HCT116 (cell line): ENCODE measurements around the gene CDKAL1. TPM values are rescaled to one million over a fixed set of nuclear protein-coding genes. Genes with fewer than 3 reads are reported as not detected.

ENCODE experiments used
- ATAC-seq: fragments of 200-7000 bp; cut with Tn5 transposase; 2 replicates; pipeline ENCODE4 v1.9.1; 2020; ENCODE audit warnings: mild to moderate bottlenecking, moderate library complexity
- BruUV-seq: library from RNA; stranded (reverse); fragments of 400-500 nt; replicated peaks from 2 replicates; lab custom pipeline; 2021; lab: Mats Ljungman, UMichigan
- CTCF ChIA-PET: fragments of 300-600 bp; sonication (Branson Sonifier 250); formaldehyde crosslinking; loops from one replicate; lab custom pipeline; 2021; ENCODE audit warnings: antibody characterized with exemption; lab: Charles Lee
- POLR2A ChIA-PET: fragments of 300-600, 350-600 bp; sonication (Branson Sonifier 250); formaldehyde crosslinking; loops from one replicate; lab custom pipeline; 2021; ENCODE audit warnings: antibody characterized with exemption; lab: Charles Lee
- RAD21 ChIA-PET, 2 experiments: fragments of 300-600 bp; sonication (Branson Sonifier 250); formaldehyde crosslinking; loops; one replicate each; lab custom pipeline; 2023; ENCODE audit warnings: low total read pairs in 2 of 2; ENCODE audit not compliant: uncharacterized antibody in 2 of 2, unreplicated experiment in 2 of 2, low non-redundant PET in 1 of 2; lab: Charles Lee
- DNase-seq: peaks from one replicate; pipeline ENCODE4 v3.0.0-alpha.2; 2010; ENCODE audit warnings: low read depth, low spot score
- H2AFZ ChIP-seq: fragments of 200-600 bp; shearing (Covaris generic), sonication (generic); 2 replicates; pipeline ENCODE4 v1.6.1; 2017; ENCODE audit warnings: low read depth, mixed run types, mixed read lengths, antibody characterized with exemption, low read length; ENCODE audit not compliant: poor library complexity, severe bottlenecking
- H3K27ac ChIP-seq: 2 replicates; pipeline ENCODE4 v1.5.1; 2012; ENCODE audit warnings: low read depth, low read length
- H3K27me3 ChIP-seq: fragments of 200-600 bp; sonication (generic); 2 replicates; pipeline ENCODE4 v1.6.1; 2016; ENCODE audit warnings: mixed run types, low read length, mixed read lengths; ENCODE audit not compliant: insufficient read depth
- H3K36me3 ChIP-seq, 2 experiments: fragments of 200-500 bp in 1 of 2; fragments of 200-600 bp in 1 of 2; sonication (Bioruptor generic) in 1 of 2; sonication (generic) in 1 of 2; 2 replicates each; pipeline versions ENCODE4 v1.5.1 to v1.6.1; 2014 to 2016; ENCODE audit warnings: low read length in 2 of 2, inconsistent platforms in 1 of 2, mixed read lengths in 1 of 2, mixed run types in 1 of 2; ENCODE audit not compliant: insufficient read depth in 2 of 2, control insufficient read depth in 1 of 2
- H3K4me1 ChIP-seq, 2 experiments: fragments of 200-600 bp in 1 of 2; sonication (generic) in 1 of 2; 2 replicates each; pipeline versions ENCODE4 v1.5.1 to v1.6.1; 2012 to 2017; ENCODE audit warnings: low read length in 2 of 2, inconsistent platforms in 1 of 2, mild to moderate bottlenecking in 1 of 2, mixed read lengths in 1 of 2, mixed run types in 1 of 2, moderate library complexity in 1 of 2; ENCODE audit not compliant: insufficient read depth in 2 of 2, control insufficient read depth in 1 of 2
- H3K4me2 ChIP-seq: fragments of 200-600 bp; sonication (generic); 2 replicates; pipeline ENCODE4 v1.6.1; 2017; ENCODE audit warnings: mixed run types, low read length, mixed read lengths
- H3K4me3 ChIP-seq, 2 experiments: fragments of 200-600 bp in 1 of 2; sonication (generic) in 1 of 2; replicated peaks in 1 of 2; 2 replicates each; pipeline ENCODE4 v1.5.1; 2011 to 2016; ENCODE audit warnings: low read length in 2 of 2, control low read depth in 1 of 2, low read depth in 1 of 2, mild to moderate bottlenecking in 1 of 2, mixed read lengths in 1 of 2, mixed run types in 1 of 2
- H3K79me2 ChIP-seq: fragments of 200-600 bp; sonication (generic); 2 replicates; pipeline ENCODE4 v1.6.1; 2017; ENCODE audit warnings: mild to moderate bottlenecking, mixed run types, low read length, moderate library complexity, mixed read lengths; ENCODE audit not compliant: insufficient read depth
- H3K9ac ChIP-seq: fragments of 200-600 bp; sonication (generic); 2 replicates; pipeline ENCODE4 v1.6.1; 2016; ENCODE audit warnings: low read length, mixed read lengths
- H3K9me2 ChIP-seq: fragments of 200-600 bp; sonication (generic), shearing (Covaris generic); 2 replicates; pipeline ENCODE4 v1.6.1; 2017; ENCODE audit warnings: mixed run types, mild to moderate bottlenecking, moderate library complexity; ENCODE audit not compliant: insufficient read depth
- H3K9me3 ChIP-seq, 2 experiments: fragments of 200-500 bp in 1 of 2; fragments of 200-600 bp in 1 of 2; sonication (Bioruptor generic) in 1 of 2; sonication (generic) in 1 of 2; 2 replicates each; pipeline ENCODE4 v1.6.1; 2014 to 2017; ENCODE audit warnings: low read length in 2 of 2, mixed read lengths in 2 of 2, inconsistent platforms in 1 of 2, low read depth in 1 of 2, mild to moderate bottlenecking in 1 of 2, mixed run types in 1 of 2, moderate library complexity in 1 of 2; ENCODE audit not compliant: control insufficient read depth in 1 of 2, insufficient read depth in 1 of 2
- H4K20me1 ChIP-seq: fragments of 200-600 bp; sonication (generic), shearing (Covaris generic); 2 replicates; pipeline ENCODE4 v1.6.1; 2017; ENCODE audit warnings: mixed run types, mild to moderate bottlenecking, moderate library complexity; ENCODE audit not compliant: insufficient read depth
- CBX3 ChIP-seq: IDR thresholded peaks from 2 replicates; pipeline ENCODE4 v1.6.1; 2012; ENCODE audit warnings: low read depth
- CEBPB ChIP-seq: IDR thresholded peaks from 2 replicates; pipeline ENCODE4 v1.6.1; 2012; ENCODE audit warnings: low read depth
- CTCF ChIP-seq, 3 experiments: fragments of 200-600 bp in 1 of 3; sonication (generic) in 1 of 3; IDR thresholded peaks in 2 of 3; conservative IDR thresholded peaks in 1 of 3; 2 replicates each; pipeline ENCODE4 v1.5.1; 2012 to 2017; ENCODE audit warnings: low read depth in 2 of 3, low read length in 2 of 3, antibody characterized with exemption in 1 of 3, borderline replicate concordance in 1 of 3, control low read depth in 1 of 3, mild to moderate bottlenecking in 1 of 3, mixed read lengths in 1 of 3, mixed run types in 1 of 3, moderate library complexity in 1 of 3; ENCODE audit not compliant: insufficient read depth in 1 of 3
- EGR1 ChIP-seq: IDR thresholded peaks from 2 replicates; pipeline ENCODE4 v1.6.1; 2012; ENCODE audit warnings: low read depth
- EZH2 ChIP-seq: fragments of 200-600 bp; sonication (generic); IDR thresholded peaks from 2 replicates; pipeline ENCODE4 v1.6.1; 2017; ENCODE audit warnings: antibody characterized with exemption, mixed run types
- EZH2phosphoT487 ChIP-seq: fragments of 200-600 bp; IDR thresholded peaks from 2 replicates; pipeline ENCODE4 v1.6.1; 2018; ENCODE audit warnings: antibody characterized with exemption, borderline replicate concordance
- POLR2A ChIP-seq: IDR thresholded peaks from 2 replicates; pipeline ENCODE4 v1.7.0; 2011; ENCODE audit warnings: borderline replicate concordance; ENCODE audit not compliant: insufficient read depth, insufficient read length; ENCODE audit errors: extremely low read depth
- RAD21 ChIP-seq: IDR thresholded peaks from 2 replicates; pipeline ENCODE4 v1.6.1; 2012; ENCODE audit warnings: low read depth, mild to moderate bottlenecking
- REST ChIP-seq: IDR thresholded peaks from 2 replicates; pipeline ENCODE4 v1.6.1; 2012; ENCODE audit warnings: low read depth
- SIN3A ChIP-seq: IDR thresholded peaks from 2 replicates; pipeline ENCODE4 v1.6.1; 2012; ENCODE audit warnings: low read depth
- SRF ChIP-seq: IDR thresholded peaks from 2 replicates; pipeline ENCODE4 v1.6.1; 2012; ENCODE audit warnings: low read depth
- TCF7L2 ChIP-seq: IDR thresholded peaks from 2 replicates; pipeline ENCODE4 v1.7.0; 2011; ENCODE audit warnings: borderline replicate concordance, inconsistent platforms; ENCODE audit not compliant: insufficient read depth, insufficient read length; ENCODE audit errors: extremely low read depth
- YY1 ChIP-seq: IDR thresholded peaks from 2 replicates; pipeline ENCODE4 v1.6.1; 2011; ENCODE audit warnings: low read length, low read depth, moderate library complexity, mild to moderate bottlenecking; ENCODE audit not compliant: insufficient replicate concordance; ENCODE audit errors: extremely low read depth
- intact Hi-C: fragments of 100-400 bp; cut with micrococcal nuclease; formaldehyde crosslinking; loops from 2 replicates; pipeline ENCODE4 v1.10.0; 2022
- total RNA-seq: library from RNA; stranded (reverse); gene quantifications from one replicate; pipeline ENCODE4 v1.2.1, GENCODE V29; 2021; ENCODE audit not compliant: unreplicated experiment

The CDKAL1 gene
- total RNA-seq, 1 experiment from 2014 or later: 14.9 TPM

DNA sequence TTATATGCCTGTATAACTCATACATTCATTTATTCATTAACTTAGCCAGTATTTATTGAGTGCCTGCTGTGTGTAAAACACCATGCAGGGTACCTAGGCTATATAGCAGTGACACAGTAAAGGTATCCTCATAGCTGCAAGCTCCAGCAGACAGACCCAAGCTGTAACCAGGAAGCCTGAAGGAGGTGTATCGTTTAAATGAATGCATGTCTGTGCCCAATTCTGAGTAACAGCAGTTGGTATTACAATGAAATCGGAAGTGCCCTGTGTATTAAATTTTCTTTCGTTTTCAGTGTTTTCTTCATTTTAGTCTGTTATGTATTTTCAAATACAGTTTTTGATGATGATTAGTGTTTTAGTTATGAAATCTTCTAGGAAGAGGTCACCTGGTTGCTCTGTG lies 573.5 kb downstream of the CDKAL1 start:
- H3K9ac ChIP-seq: no peak overlapping the region
- ATAC-seq: no peak
- BruUV-seq: no TSS peak
- TF ChIP-seq TCF7L2: no peak
- no peak for TF ChIP-seq SRF
- TF ChIP-seq RAD21: no peak
- no peak for TF ChIP-seq CEBPB
- TF ChIP-seq, all 23 proteins: peak for 0
- H3K27me3 ChIP-seq: no peaks in the 10 kb centered on the region
- H3K4me1 ChIP-seq: peaks cover 56 to 64% of the 10 kb centered on the region in 2 experiments
- CTCF ChIA-PET: no interaction called here
- no peaks in the 10 kb centered on the region for H3K9me2 ChIP-seq
- H3K27ac ChIP-seq: peak overlapping the region; percentile 89
- intact Hi-C loops: no loop called here
- no peaks in the 10 kb centered on the region for H3K9me3 ChIP-seq
- RAD21 ChIA-PET: no interaction called here
- no peak overlapping the region for H3K4me2 ChIP-seq
- no peak overlapping the region for H3K4me3 ChIP-seq
- H2AFZ ChIP-seq: no peak overlapping the region
- H3K36me3 ChIP-seq: no peaks in the 10 kb centered on the region
- DNase-seq: no peak
- no peaks in the 10 kb centered on the region for H4K20me1 ChIP-seq
- POLR2A ChIA-PET: no interaction called here
- no peaks in the 10 kb centered on the region for H3K79me2 ChIP-seq

- Histone ChIP-seq H4K20me1 (no peaks in the 10 kb centered on the region), H3K4me3 (peak overlapping the region in 1 of 2 experiments; percentile 24; a peak in 2 of 4 replicates), H3K9me3 (no peaks in the 10 kb centered on the region), H2AFZ (peak overlapping the region; percentile 10), H3K9me2 (no peaks in the 10 kb centered on the region), H3K27ac (peak overlapping the region; percentile 89), H3K79me2 (no peaks in the 10 kb centered on the region), H3K4me2 (peak overlapping the region; percentile 66), H3K27me3 (no peaks in the 10 kb centered on the region), H3K4me1 (peaks cover 57 to 62% of the 10 kb centered on the region in 2 experiments), H3K9ac (peak overlapping the region; percentile 19), H3K36me3 (no peaks in the 10 kb centered on the region)
- intact Hi-C loops: loop anchor here (10.0 kb wide), 1 partner anchor 475 kb away; no protein-coding TSS in a partner anchor
- DNase-seq: peak; percentile 90
- ATAC-seq: peak; percentile 89
- ChIA-PET POLR2A (interaction anchor here (1.1 to 1.3 kb wide), 6 partner anchors 8 to 484 kb away, joined by 3 to 4 read pairs (median 4); partner anchors contain the start of gene SOX4), CTCF (no interaction called here), RAD21 (no interaction called here)
- no TSS peak for BruUV-seq
- peak; percentile 72 for TF ChIP-seq SIN3A
- TF ChIP-seq YY1: peak; percentile 17
- no peak for TF ChIP-seq POLR2A
- peak; percentile 13; the same call in 1 of the 2 replicates for TF ChIP-seq EGR1
- TF ChIP-seq REST: no peak
- peak; percentile 68 for TF ChIP-seq SRF
- no peak for TF ChIP-seq EZH2
- TF ChIP-seq TCF7L2: peak; percentile 99
- TF ChIP-seq CTCF (IDR thresholded peaks at IDR 0.05 in 2 of 3, conservative IDR thresholded peaks at IDR 0.05 in 1 of 3; ENCODE audit: borderline replicate concordance in 1 of 3, insufficient read depth in 1 of 3, low read depth in 2 of 3, low read length in 2 of 3): no peak
- TF ChIP-seq CBX3: peak; percentile 88
- TF ChIP-seq CEBPB: peak; percentile 77
- TF ChIP-seq EZH2phosphoT487: no peak
These were observed 575.3 kb downstream of the CDKAL1 start for GRCh38 chr6:21109391-21110178.
